AG04450 (cell line): ENCODE results near the gene EXOC4. TPM values are rescaled to one million over a fixed set of nuclear protein-coding genes. Genes with fewer than 3 reads are reported as not detected.

Source experiments
- CTCF ChIA-PET: fragments of 300-600, 350-600 bp; formaldehyde crosslinking; extraction: SDS; loops from one replicate; lab custom pipeline; 2022; ENCODE audit warnings: antibody characterized with exemption, inconsistent platforms; lab: Charles Lee
- POLR2A ChIA-PET: fragments of 350-600 bp; formaldehyde crosslinking; extraction: SDS; loops from one replicate; lab custom pipeline; 2021; ENCODE audit warnings: antibody characterized with exemption, inconsistent platforms; lab: Yijun Ruan, JAX
- DNase-seq: peaks from one replicate; pipeline ENCODE4 v3.0.0-alpha.2; 2011; ENCODE audit warnings: low read depth, low spot score
- H3K27ac ChIP-seq: one replicate; pipeline ENCODE4 v1.5.1; 2012; ENCODE audit warnings: low read depth, low read length, control low read depth
- H3K27me3 ChIP-seq: one replicate; pipeline ENCODE4 v1.6.0; 2012; ENCODE audit warnings: low read length; ENCODE audit not compliant: control insufficient read depth, insufficient read depth
- H3K4me3 ChIP-seq: 2 replicates; pipeline ENCODE4 v1.5.1; 2011; ENCODE audit warnings: mild to moderate bottlenecking, low read depth, low read length, control low read depth
- H3K9me3 ChIP-seq: 2 replicates; pipeline ENCODE4 v1.5.1; 2012; ENCODE audit warnings: low read length; ENCODE audit not compliant: control insufficient read depth, insufficient read depth
- CTCF ChIP-seq: IDR thresholded peaks from 2 replicates; pipeline ENCODE4 v1.5.1; 2011; ENCODE audit warnings: low read depth, low read length, control low read depth, inconsistent platforms
- polyA plus RNA-seq: library from polyadenylated mRNA; depleted of rRNA; stranded (reverse); fragments of >200 nt; gene quantifications from 2 replicates; pipeline ENCODE4 v1.2.3, GENCODE V29; 2011

The EXOC4 gene
- polyA plus RNA-seq, 1 experiment, result 73.5 TPM

- Histone ChIP-seq H3K9me3 (no peaks in the 10 kb centered on the region), H3K4me3 (no peak overlapping the region), H3K27me3 (no peaks in the 10 kb centered on the region), H3K27ac (no peak overlapping the region)
- no peak for TF ChIP-seq CTCF
- DNase-seq, result no peak
- ChIA-PET CTCF (interaction anchor here (0.6 kb wide), 1 partner anchor 920 kb away, joined by 3 read pairs; no protein-coding TSS in a partner anchor), POLR2A (no interaction called here)
These were observed 566.8 kb downstream of the EXOC4 start for GRCh38 chr7:133819695-133820094.

- TF ChIP-seq CTCF, result no peak
- no peak overlapping the region for H3K4me3 ChIP-seq
- CTCF ChIA-PET, result no interaction called here
- no peaks in the 10 kb centered on the region for H3K9me3 ChIP-seq
- no peak for DNase-seq
- POLR2A ChIA-PET, result no interaction called here
- H3K27me3 ChIP-seq, result no peaks in the 10 kb centered on the region
- H3K27ac ChIP-seq, result no peak overlapping the region
These were observed 567.7 kb downstream of the EXOC4 start for GRCh38 chr7:133820584-133820983.

- H3K27me3 ChIP-seq, result no peaks in the 10 kb centered on the region
- ChIA-PET POLR2A (no interaction called here), CTCF (no interaction called here)
- no peak for TF ChIP-seq CTCF
- H3K4me3 ChIP-seq, result no peak overlapping the region
- no peak for DNase-seq
- no peaks in the 10 kb centered on the region for H3K9me3 ChIP-seq
- no peak overlapping the region for H3K27ac ChIP-seq
These were observed 568.3 kb downstream of the EXOC4 start for GRCh38 chr7:133821171-133821570.

GRCh38 chr7:133822001-133822641 is 569.2 kb downstream of the EXOC4 start:
- Histone ChIP-seq H3K27me3 (no peaks in the 10 kb centered on the region), H3K27ac (no peak overlapping the region), H3K4me3 (no peak overlapping the region), H3K9me3 (no peaks in the 10 kb centered on the region)
- ChIA-PET POLR2A (no interaction called here), CTCF (no interaction called here)
- TF ChIP-seq CTCF, result no peak
- DNase-seq, result no peak

- Histone ChIP-seq H3K4me3 (no peak overlapping the region), H3K27me3 (no peaks in the 10 kb centered on the region), H3K27ac (no peak overlapping the region), H3K9me3 (no peaks in the 10 kb centered on the region)
- POLR2A ChIA-PET, result no interaction called here
- no peak for TF ChIP-seq CTCF
- no peak for DNase-seq
- CTCF ChIA-PET, result interaction anchor here (1.2 kb wide), 1 partner anchor 28 kb away, joined by 3 read pairs; no protein-coding TSS in a partner anchor
These were observed 570.1 kb downstream of the EXOC4 start for GRCh38 chr7:133822868-133823552.
